ENCODE results near the gene TTC8. TPM values are rescaled to one million over a fixed set of nuclear protein-coding genes. Genes with fewer than 3 reads are reported as not detected.
A peak's percentile ranks its signal among the peaks of the same experiment; 100 is the strongest.

TTC8 gene
- total RNA-seq, 6 donors from 2014 or later, result 7.8 to 21.4 (median 15.7) TPM

GRCh38 chr14:88790501-88791251 is 33.8 kb upstream of the TTC8 start:
- TF ChIP-seq POLR2A (IDR thresholded peaks at IDR 0.05) (no peak), CTCF (IDR thresholded peaks at IDR 0.05) (no peak), EP300 (IDR thresholded peaks at IDR 0.05) (no peak), POLR2AphosphoS5 (IDR thresholded peaks at IDR 0.05) (no peak)
- H3K36me3 ChIP-seq, result no peaks in the 10 kb centered on the region
- no peaks in the 10 kb centered on the region for H3K9me3 ChIP-seq
- DNase-seq (no peak), ATAC-seq (ENCODE audit: low FRiP score in 2 of 2) (no peak)
- no peak overlapping the region for H3K27ac ChIP-seq
- no peak overlapping the region for H3K4me3 ChIP-seq
- H3K27me3 ChIP-seq, result no peaks in the 10 kb centered on the region
- H3K4me1 ChIP-seq, result peaks cover 6 to 22% (median 14%) of the 10 kb centered on the region in 4 donors
- 85% methylated on average over 5 of the region's 5 CpGs for WGBS, 2 donors

DNA sequence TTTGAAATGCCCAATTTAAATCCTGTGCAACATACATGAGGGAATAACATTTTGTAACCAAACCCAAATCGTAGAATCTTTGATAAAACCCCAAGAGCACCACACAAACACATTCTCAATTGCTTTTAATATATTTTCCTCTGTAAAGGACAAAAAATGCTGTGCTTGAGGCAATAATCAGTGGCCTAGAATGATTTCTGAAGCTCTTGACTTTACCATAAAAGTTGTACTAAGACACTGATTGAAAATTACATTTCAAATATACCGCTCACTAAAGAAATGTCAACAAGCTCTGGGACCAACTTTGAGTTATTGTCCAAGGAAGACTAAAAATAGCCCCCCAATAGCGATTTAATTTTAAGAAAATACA is 33.2 kb upstream of the TTC8 start:
- TF ChIP-seq POLR2A (IDR thresholded peaks at IDR 0.05) (no peak), CTCF (IDR thresholded peaks at IDR 0.05) (no peak), EP300 (IDR thresholded peaks at IDR 0.05) (no peak), POLR2AphosphoS5 (IDR thresholded peaks at IDR 0.05) (no peak)
- no peaks in the 10 kb centered on the region for H3K36me3 ChIP-seq
- 58 to 62% methylated on average over 3 of the region's 3 CpGs for WGBS, 2 donors
- no peaks in the 10 kb centered on the region for H3K9me3 ChIP-seq
- no peaks in the 10 kb centered on the region for H3K27me3 ChIP-seq
- DNase-seq (no peak), ATAC-seq (ENCODE audit: low FRiP score in 2 of 2) (no peak)
- H3K4me1 ChIP-seq, result peaks cover 6 to 22% (median 14%) of the 10 kb centered on the region in 4 donors
- H3K4me3 ChIP-seq, result peak overlapping the region in 2 of 4 donors; percentile 78 to 79
- H3K27ac ChIP-seq, result no peak overlapping the region

DNA sequence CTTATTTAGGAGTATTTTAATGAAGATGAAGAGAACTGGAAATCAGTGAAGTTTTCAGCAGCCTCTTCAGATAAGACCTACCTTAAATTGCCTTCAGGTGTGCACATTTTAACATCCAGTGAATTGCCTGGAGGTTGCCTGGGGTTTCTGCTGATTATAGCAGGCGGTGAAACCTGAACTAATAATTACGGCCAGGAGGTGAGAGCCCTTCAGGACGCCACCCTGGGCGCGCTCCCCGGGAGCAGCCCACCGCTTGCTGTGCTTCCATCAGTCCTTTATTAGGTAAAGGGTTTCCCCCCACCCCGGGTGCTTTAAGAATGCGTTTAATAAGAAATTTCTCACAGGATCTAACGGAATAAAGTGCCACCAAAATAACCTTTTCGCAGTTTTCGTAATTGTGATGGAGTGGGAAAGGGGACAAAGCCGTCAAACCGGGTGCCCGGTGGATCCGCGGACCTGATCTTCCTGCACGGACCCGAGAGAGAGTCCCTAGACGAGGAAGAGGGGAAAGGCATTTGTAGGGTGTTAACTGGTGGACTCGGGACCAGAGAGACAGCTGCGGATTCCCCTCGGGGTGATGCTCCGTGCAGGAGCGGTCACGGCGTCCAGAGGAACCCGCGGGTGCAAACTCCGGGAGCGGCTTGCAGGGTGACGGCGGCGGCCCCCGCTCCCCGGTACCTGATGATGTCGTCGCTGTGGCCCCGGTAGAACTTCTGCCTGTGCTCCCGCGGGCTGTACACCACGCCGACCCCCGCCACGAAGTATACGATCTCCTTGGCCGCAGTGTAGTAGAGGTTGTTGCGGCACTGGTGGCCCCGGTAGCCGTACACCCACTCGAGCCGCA is 32.6 kb upstream of the TTC8 start:
- H3K9me3 ChIP-seq, result no peaks in the 10 kb centered on the region
- DNase-seq (peak; percentile 25 to 86), ATAC-seq (ENCODE audit: low FRiP score in 2 of 2) (peak; percentile 11 to 21)
- TF ChIP-seq CTCF (IDR thresholded peaks at IDR 0.05), result no peak
- TF ChIP-seq POLR2AphosphoS5 (IDR thresholded peaks at IDR 0.05), result no peak
- no peak for TF ChIP-seq POLR2A (IDR thresholded peaks at IDR 0.05)
- TF ChIP-seq EP300 (IDR thresholded peaks at IDR 0.05), result no peak
- peak overlapping the region; percentile 64 to 79 (median 72) for H3K4me3 ChIP-seq
- H3K27ac ChIP-seq, result peak overlapping the region; percentile 34 to 81 (median 70)
- no peaks in the 10 kb centered on the region for H3K27me3 ChIP-seq
- WGBS, 2 donors, result 5% methylated on average over 21 to 32 of the region's 52 CpGs
- H3K4me1 ChIP-seq, result peaks cover 6 to 22% (median 14%) of the 10 kb centered on the region in 4 donors
- no peaks in the 10 kb centered on the region for H3K36me3 ChIP-seq

DNA sequence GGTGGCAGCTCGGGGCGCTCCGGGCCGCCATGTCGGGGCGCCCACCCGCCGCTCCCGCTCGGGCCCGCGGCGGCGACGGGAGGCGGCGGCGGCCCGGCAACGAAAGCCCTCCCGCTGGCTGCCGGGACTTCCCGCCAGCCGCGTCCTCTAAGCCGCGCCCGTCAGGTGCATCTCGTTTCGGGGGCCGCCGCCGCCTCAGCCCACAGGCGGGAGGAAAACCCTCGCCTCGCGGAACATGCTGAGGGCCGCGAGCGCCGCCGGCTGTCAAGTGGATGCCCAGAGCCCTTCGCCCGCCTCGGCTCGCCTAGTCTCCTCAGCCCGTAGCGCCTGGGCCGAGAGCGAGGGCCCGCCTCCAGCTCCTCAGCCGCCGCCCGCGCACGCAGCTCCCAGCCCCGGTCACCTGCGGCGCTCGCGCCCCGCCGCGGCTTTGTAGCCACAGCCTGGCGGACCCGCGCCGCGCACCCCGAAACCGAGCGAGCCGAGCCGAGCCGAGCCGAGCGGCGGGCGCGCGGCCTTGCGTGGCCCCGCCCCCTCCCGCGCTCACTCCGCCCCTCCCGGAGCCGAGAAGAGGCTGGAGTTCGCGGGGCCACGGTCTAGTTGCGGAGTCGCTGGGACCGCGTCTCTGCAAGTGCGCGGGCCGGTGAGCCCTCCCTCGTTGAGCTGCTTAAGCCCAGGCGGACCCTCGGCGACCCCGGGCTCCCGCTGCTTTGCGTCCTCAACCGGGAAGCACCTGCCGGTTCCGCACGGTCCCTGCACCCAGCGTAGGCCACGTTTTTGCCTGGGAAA is 31.8 kb upstream of the TTC8 start, which contains the start of gene EML5:
EML5 (minus strand) TSS at position 481 of the 786 bp plus-strand sequence; CDS start at position 31, 450 bp downstream.
- WGBS, 2 donors, result 0 to 1% methylated on average over 32 to 33 of the region's 111 CpGs
- Histone ChIP-seq H3K9me3 (no peaks in the 10 kb centered on the region), H3K27me3 (no peaks in the 10 kb centered on the region), H3K4me3 (peak within 1 kb of the TSS; percentile 64 to 79 (median 72)), H3K27ac (peak within 1 kb of the TSS; percentile 34 to 81 (median 70)), H3K4me1 (peaks cover 6 to 22% (median 14%) of the 10 kb centered on the region in 4 donors), H3K36me3 (no peaks in the 10 kb centered on the region)
- DNase-seq (peak; percentile 88 to 98), ATAC-seq (ENCODE audit: low FRiP score in 2 of 2) (peak; percentile 95 to 98)
- TF ChIP-seq POLR2A (IDR thresholded peaks at IDR 0.05) (peak in 1 of 4 donors; percentile 56), EP300 (IDR thresholded peaks at IDR 0.05) (no peak), CTCF (IDR thresholded peaks at IDR 0.05) (peak; percentile 9 to 78 (median 48))

Measured in upper lobe of left lung (tissue), 6 donors.